ENCODE data around the gene SIGMAR1. TPM values are rescaled to one million over a fixed set of nuclear protein-coding genes. Genes with fewer than 3 reads are reported as not detected.

SIGMAR1 gene
- total and polyA plus RNA-seq, 12 donors, result 15.8 to 54.0 (median 23.2) TPM

DNA sequence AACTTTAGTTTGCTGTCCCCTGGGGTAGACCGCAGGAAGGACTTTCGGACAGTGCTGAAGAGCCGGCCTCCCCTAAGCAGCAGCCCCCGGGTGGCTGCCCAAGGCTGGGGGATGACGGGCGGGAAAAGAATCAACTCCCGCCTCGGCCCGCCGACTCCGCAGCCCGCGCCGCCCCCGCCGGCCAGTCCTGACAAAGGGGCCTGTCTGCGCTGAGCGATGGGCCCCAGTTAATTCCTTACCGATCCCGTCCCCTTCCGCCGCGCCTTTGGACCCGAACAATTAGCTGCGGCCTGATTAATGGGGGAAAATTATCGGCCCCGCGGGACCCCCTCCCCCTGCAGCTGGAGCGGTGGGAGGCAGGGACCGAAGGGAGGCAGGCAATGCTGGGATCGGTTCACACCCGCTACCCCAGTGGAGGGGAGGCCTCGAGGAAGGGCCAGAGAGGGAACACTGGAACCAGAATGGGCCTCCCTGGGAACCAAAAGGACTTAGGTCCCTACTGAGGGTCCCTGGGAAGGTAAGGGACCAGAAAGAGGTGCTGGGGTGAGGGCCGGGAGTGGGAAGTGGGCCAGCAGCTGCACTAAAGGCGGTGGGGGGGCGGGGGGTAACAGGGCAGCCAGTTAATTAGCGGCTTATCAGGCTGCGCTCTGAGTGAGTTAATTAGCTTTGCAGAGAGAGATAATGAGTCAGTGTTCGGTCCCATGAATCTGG lies 13.0 kb downstream of the SIGMAR1 start:
- Histone ChIP-seq H3K36me3 (no peaks in the 10 kb centered on the region), H3K9me3 (no peaks in the 10 kb centered on the region), H3K27ac (no peak overlapping the region), H3K4me1 (peaks cover 4 to 40% (median 27%) of the 10 kb centered on the region in 9 donors), H3K4me3 (peak overlapping the region in 2 of 10 donors; percentile 6 to 18), H3K27me3 (peaks cover 37 to 87% (median 80%) of the 10 kb centered on the region in 7 donors)
- DNase-seq, result no peak
- TF ChIP-seq, protein P1, sequence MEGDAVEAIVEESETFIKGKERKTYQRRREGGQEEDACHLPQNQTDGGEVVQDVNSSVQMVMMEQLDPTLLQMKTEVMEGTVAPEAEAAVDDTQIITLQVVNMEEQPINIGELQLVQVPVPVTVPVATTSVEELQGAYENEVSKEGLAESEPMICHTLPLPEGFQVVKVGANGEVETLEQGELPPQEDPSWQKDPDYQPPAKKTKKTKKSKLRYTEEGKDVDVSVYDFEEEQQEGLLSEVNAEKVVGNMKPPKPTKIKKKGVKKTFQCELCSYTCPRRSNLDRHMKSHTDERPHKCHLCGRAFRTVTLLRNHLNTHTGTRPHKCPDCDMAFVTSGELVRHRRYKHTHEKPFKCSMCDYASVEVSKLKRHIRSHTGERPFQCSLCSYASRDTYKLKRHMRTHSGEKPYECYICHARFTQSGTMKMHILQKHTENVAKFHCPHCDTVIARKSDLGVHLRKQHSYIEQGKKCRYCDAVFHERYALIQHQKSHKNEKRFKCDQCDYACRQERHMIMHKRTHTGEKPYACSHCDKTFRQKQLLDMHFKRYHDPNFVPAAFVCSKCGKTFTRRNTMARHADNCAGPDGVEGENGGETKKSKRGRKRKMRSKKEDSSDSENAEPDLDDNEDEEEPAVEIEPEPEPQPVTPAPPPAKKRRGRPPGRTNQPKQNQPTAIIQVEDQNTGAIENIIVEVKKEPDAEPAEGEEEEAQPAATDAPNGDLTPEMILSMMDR (IDR thresholded peaks at IDR 0.05), result no peak
- WGBS, 2 donors, result 11 to 14% methylated on average over 39 of the region's 39 CpGs
- intact Hi-C loops (cut with DNase I), result no loop called here
- no peak for ATAC-seq

DNA sequence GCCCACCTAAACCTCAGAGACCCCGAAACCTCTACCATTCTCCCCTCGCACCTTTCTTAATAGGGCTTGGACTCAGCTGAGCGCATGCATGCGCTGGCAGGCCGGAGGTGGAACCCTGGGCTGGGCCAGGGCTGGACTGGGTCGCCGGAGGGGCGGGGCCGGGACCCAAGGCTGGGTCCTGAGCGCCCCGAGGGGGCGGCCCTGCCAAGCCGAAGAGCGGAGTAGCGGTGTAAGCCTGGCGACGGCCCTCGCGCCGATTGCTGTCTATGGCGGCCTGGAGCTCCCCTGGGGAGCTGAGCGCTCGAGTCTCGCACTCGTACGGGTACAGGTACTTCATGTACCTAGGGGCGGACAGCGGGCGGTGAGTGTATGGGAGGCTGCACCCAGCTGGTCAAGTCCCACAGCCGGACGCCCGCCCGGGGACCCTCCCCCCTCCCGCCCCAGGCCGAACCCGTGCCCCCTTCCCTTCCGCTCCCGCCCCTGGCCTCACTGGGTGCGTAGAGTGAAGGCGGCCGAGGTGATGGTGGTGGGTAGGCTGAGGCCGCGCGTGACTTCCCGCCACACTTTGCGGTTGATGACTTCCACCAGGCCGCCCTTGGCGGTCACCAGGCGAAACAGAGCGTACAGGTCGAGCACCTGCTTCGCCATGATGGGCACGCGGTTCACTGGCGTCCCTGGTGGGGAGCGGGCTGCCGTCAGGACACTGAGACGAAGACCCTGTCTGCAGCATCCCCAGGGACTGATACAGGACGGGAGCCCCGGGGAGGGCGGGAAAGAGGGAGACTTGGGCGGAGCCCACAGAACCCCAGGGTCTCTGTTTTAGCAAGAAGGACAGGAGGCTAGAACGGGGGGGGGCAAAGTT lies 14.0 kb downstream of the SIGMAR1 start:
- DNase-seq (no peak), ATAC-seq (no peak)
- peaks cover 3 to 41% (median 34%) of the 10 kb centered on the region in 9 donors for H3K4me1 ChIP-seq
- no peak overlapping the region for H3K4me3 ChIP-seq
- intact Hi-C loops (cut with DNase I), result no loop called here
- peaks cover 37 to 77% (median 70%) of the 10 kb centered on the region in 7 donors for H3K27me3 ChIP-seq
- H3K9me3 ChIP-seq, result no peaks in the 10 kb centered on the region
- TF ChIP-seq, protein P1 (IDR thresholded peaks at IDR 0.05), result no peak
- H3K36me3 ChIP-seq, result peaks cover 0 to 2% (median under 1%) of the 10 kb centered on the region in 9 donors
- WGBS, 2 donors, result 9 to 11% methylated on average over 63 of the region's 63 CpGs
- no peak overlapping the region for H3K27ac ChIP-seq

DNA sequence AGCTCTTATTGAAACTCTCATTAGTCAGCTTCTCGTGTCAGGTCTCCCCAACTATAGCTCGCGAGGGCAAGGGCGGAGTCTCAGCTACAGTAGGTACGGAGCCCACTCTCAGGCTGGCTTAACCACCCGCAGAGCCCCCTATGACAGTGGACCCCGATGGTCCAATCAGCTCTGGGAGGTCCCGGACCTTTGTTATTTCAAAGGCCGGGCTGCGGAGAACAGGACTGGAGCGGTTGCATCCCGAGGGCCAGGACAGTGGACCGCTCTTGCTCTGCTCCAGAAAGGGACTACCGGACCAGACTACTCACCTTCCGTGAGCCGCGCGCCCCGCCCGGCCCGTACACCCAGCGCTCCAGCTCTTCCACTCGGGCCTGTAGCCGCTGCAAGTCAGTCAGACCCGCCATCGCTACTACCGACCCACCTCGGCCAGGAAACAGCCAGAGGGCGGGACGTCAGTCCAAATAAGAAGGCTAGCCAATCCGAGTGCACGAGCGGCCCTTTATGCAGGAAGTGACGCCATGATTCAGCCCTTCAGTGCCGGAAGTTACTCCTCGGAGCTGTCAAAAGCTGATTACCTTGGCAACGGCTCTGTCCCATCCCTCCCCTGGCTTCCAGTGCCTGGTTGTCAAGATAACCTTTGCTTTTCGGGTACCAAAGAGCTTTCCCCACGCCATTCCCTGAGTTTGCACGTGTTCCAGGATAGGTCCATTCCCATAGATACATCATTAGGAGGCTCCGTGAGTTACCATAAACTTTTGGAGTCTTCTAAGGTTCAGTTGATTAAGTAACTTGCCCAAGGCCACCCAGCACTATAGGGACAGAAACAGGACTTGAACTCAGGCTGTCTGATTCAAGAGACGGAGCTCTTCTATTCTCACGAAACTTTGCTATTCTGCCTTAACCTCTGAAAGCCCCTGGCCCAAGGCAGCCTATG lies 17.3 kb downstream of the SIGMAR1 start, which contains the start of gene DCTN3:
Gene DCTN3 (minus strand): TSS at position 435 of the 934 bp plus-strand sequence. CDS start 31 bp downstream, at position 404.
- intact Hi-C loops (cut with DNase I), result loop anchor here in 1 of 10 donors (1.0 kb wide), 1 partner anchor 8 kb away; the partner anchor contains the start of gene RPP25L
- 4 to 5% methylated on average over 43 of the region's 43 CpGs for WGBS, 2 donors

More for the DNA sequence above, 17.3 kb downstream of the SIGMAR1 start, which contains the start of gene DCTN3:
- Histone ChIP-seq H3K4me3 (peak within 1 kb of the TSS; percentile 24 to 98 (median 82)), H3K4me1 (peaks cover 0 to 35% (median 29%) of the 10 kb centered on the region in 9 donors), H3K27ac (peak within 1 kb of the TSS in 6 of 10 donors; percentile 42 to 87 (median 61)), H3K9me3 (no peaks in the 10 kb centered on the region), H3K27me3 (peaks cover 12 to 44% (median 37%) of the 10 kb centered on the region in 7 donors), H3K36me3 (peaks cover 0 to 35% (median 12%) of the 10 kb centered on the region in 9 donors)
- DNase-seq (peak; percentile 88 to 95), ATAC-seq (peak; percentile 92 to 99 (median 98))
- TF ChIP-seq, protein P1 (IDR thresholded peaks at IDR 0.05), result peak in 1 of 9 donors; percentile 13
